BE2C (cell line): ENCODE data around the gene HOXA13.

Experiments used
- DNase-seq: peaks from one replicate; pipeline ENCODE4 v3.0.0-alpha.2; 2020
- H3K27me3 ChIP-seq: fragments of 250-450 bp; sonication (Bioruptor Pico); 2 replicates; pipeline ENCODE4 v1.5.1; 2020; ENCODE audit warnings: mild to moderate bottlenecking
- H3K36me3 ChIP-seq: fragments of 250-450 bp; sonication (Bioruptor Pico); 2 replicates; pipeline ENCODE4 v1.5.1; 2020; ENCODE audit warnings: mild to moderate bottlenecking
- H3K4me1 ChIP-seq: fragments of 250-450 bp; sonication (Bioruptor Pico); 2 replicates; pipeline ENCODE4 v1.5.1; 2020
- H3K4me3 ChIP-seq: 2 replicates; pipeline ENCODE4 v1.5.1; 2011; ENCODE audit warnings: low read depth, low read length
- H3K9me3 ChIP-seq: fragments of 250-450 bp; sonication (Bioruptor Pico); 2 replicates; pipeline ENCODE4 v1.5.1; 2020
- CTCF ChIP-seq: IDR thresholded peaks from 2 replicates; pipeline ENCODE4 v1.5.1; 2012; ENCODE audit warnings: mild to moderate bottlenecking, low read depth, low read length

The HOXA13 gene

GRCh38 chr7:27245798-27246691 is 46.2 kb upstream of the HOXA13 start:
- Histone ChIP-seq H3K9me3 (no peaks in the 10 kb centered on the region), H3K36me3 (no peaks in the 10 kb centered on the region), H3K27me3 (peaks cover 100% of the 10 kb centered on the region), H3K4me1 (no peaks in the 10 kb centered on the region), H3K4me3 (no peak overlapping the region)
- no peak for TF ChIP-seq CTCF
- no peak for DNase-seq

DNA sequence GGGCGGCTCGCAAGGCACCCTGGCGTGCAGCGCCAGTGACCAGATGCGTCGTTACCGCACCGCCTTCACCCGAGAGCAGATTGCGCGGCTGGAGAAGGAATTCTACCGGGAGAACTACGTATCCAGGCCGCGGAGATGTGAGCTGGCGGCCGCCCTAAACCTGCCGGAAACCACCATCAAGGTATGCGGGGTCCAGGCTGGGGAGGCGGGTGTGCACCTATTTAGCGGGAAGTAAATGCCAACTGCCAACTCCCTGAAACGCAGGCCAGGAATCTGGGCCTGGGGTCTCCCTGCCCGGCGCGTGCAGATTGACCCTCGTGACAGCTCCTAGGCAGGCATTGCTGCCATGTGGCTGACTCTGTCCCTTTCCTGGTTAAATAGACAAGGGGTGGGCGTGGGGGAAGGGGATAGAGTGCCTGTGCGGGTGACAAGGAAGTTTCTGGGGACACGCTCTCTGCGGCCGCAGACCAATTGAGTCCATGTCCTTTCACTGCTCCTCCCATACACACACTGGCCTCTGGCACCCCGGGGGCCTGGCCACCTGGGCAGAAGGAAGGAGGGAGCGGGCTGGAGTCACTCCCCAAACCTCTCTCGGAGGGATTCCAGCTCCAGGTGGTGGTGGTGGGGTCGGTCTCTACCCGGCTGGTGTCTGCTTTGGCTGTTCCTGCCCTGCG is 45.4 kb upstream of the HOXA13 start:
- H3K4me1 ChIP-seq, result no peaks in the 10 kb centered on the region
- no peak for TF ChIP-seq CTCF

GRCh38 chr7:27244488-27245123 is 44.7 kb upstream of the HOXA13 start:
- no peak overlapping the region for H3K4me3 ChIP-seq
- no peaks in the 10 kb centered on the region for H3K4me1 ChIP-seq
- no peak for TF ChIP-seq CTCF
- H3K27me3 ChIP-seq, result peaks cover 100% of the 10 kb centered on the region
- no peaks in the 10 kb centered on the region for H3K9me3 ChIP-seq
- no peak for DNase-seq
- no peaks in the 10 kb centered on the region for H3K36me3 ChIP-seq

More for the DNA sequence above, 45.4 kb upstream of the HOXA13 start:
- no peaks in the 10 kb centered on the region for H3K36me3 ChIP-seq
- no peaks in the 10 kb centered on the region for H3K9me3 ChIP-seq
- peaks cover 100% of the 10 kb centered on the region for H3K27me3 ChIP-seq
- H3K4me3 ChIP-seq, result no peak overlapping the region
- DNase-seq, result no peak

GRCh38 chr7:27243340-27244163 is 43.7 kb upstream of the HOXA13 start:
- Histone ChIP-seq H3K36me3 (no peaks in the 10 kb centered on the region), H3K27me3 (peaks cover 100% of the 10 kb centered on the region), H3K4me1 (no peaks in the 10 kb centered on the region), H3K9me3 (no peaks in the 10 kb centered on the region), H3K4me3 (no peak overlapping the region)
- TF ChIP-seq CTCF, result no peak
- no peak for DNase-seq

DNA sequence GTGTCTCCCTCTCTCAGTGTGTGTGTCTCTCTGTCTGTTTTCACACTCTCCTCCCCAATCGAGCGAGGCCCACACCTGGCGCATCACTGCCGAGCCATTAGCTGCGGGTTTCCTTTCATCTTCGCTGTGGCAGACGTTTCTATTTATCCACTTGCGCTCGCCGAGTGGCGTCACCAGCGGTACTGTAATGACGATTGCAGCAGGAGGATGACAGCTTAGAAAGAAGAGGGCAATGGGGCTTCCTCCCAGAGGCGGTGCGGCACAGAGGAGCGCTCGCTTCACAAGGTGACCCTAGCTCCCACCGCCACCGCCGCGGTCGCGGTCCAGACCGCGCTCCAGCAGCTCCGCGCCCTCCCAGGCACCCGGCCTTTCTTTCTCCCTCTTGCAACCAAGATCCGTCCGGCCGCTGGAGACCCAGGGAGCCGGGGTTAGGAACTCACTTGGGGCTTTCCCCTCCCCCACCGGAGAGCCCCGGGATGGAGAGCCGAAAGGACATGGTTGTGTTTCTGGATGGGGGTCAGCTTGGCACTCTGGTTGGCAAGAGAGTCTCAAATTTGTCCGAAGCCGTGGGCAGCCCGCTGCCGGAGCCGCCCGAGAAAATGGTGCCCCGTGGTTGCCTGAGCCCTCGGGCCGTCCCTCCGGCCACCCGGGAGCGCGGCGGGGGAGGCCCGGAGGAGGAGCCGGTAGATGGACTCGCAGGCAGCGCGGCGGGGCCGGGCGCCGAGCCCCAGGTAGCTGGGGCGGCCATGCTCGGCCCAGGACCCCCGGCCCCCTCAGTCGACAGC is 42.9 kb upstream of the HOXA13 start, which contains the start of gene EVX1:
EVX1 (plus strand) TSS at position 248 of the 785 bp plus-strand sequence; CDS start at position 477, 229 bp downstream.
- no peak for DNase-seq
- Histone ChIP-seq H3K36me3 (no peaks in the 10 kb centered on the region), H3K4me1 (no peaks in the 10 kb centered on the region), H3K9me3 (no peaks in the 10 kb centered on the region), H3K27me3 (peaks cover 100% of the 10 kb centered on the region), H3K4me3 (no peak within 1 kb of the TSS)
- TF ChIP-seq CTCF, result no peak
